DOHH2 (cell line): Measurements from ENCODE around the gene ZIC5.

ENCODE experiments used
- EZH2phosphoT487 ChIP-seq: fragments of 200-600 bp; sonication (generic); IDR thresholded peaks from 2 replicates; pipeline ENCODE4 v1.6.1; 2017; ENCODE audit warnings: borderline replicate concordance, mild to moderate bottlenecking, antibody characterized with exemption, low read length, moderate library complexity, mixed read lengths
- TF ChIP-seq, protein P1 (sequence below): fragments of 200-600 bp; sonication (generic); IDR thresholded peaks from one replicate; pipeline ENCODE4 v1.5.1; 2014; ENCODE audit warnings: antibody characterized with exemption, mild to moderate bottlenecking, low read depth, low read length; ENCODE audit not compliant: poor library complexity, severe bottlenecking

DNA sequence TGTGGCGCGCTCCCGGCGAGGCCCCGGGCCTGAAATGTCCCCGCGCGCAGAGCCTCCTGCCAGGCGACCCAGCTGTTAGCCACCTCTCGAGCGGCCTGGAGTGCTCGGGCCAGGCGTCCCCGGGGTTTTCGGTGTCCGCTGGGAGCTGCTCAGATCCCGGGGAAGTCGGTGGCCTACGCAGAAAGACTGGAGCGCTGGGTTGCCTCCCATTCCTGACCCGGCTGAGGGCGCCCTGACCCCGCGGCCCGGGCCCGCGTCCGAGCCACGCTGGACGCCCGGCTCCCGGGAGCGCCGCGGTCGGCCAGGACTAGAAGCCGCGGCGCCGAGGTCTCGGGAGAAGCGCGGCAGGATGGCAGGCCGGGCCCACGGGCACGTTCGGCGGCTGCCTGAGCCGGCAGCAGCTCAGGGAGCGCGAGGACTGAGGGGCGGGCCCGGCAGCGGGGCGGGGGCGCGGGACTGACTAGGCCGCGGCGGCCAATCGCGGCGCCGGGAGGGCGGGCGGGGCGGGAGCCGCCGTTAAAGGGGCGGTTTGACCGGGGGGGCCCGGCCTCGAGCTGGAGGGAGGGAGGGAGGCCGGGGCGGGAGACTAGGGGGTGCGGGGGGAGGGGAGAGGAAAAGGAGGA, 8.7 kb upstream of the ZIC5 start:
- TF ChIP-seq, protein P1, sequence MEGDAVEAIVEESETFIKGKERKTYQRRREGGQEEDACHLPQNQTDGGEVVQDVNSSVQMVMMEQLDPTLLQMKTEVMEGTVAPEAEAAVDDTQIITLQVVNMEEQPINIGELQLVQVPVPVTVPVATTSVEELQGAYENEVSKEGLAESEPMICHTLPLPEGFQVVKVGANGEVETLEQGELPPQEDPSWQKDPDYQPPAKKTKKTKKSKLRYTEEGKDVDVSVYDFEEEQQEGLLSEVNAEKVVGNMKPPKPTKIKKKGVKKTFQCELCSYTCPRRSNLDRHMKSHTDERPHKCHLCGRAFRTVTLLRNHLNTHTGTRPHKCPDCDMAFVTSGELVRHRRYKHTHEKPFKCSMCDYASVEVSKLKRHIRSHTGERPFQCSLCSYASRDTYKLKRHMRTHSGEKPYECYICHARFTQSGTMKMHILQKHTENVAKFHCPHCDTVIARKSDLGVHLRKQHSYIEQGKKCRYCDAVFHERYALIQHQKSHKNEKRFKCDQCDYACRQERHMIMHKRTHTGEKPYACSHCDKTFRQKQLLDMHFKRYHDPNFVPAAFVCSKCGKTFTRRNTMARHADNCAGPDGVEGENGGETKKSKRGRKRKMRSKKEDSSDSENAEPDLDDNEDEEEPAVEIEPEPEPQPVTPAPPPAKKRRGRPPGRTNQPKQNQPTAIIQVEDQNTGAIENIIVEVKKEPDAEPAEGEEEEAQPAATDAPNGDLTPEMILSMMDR, result no peak
- TF ChIP-seq EZH2phosphoT487, result no peak
